Fibroblast of pulmonary artery (primary cell): ENCODE measurements around the gene TMEM9B.

Source experiments
- DNase-seq: peaks from one replicate; pipeline ENCODE4 v3.0.0-alpha.2; 2010; ENCODE audit warnings: low read depth
- H3K4me3 ChIP-seq: replicated peaks from 2 replicates; pipeline ENCODE4 v1.5.1; 2011; ENCODE audit warnings: low read depth, mild to moderate bottlenecking, control low read depth, low read length, moderate library complexity
- TF ChIP-seq, protein P1 (sequence below): IDR thresholded peaks from 2 replicates; pipeline ENCODE4 v1.5.1; 2011; ENCODE audit warnings: mild to moderate bottlenecking, control low read depth, low read length, inconsistent platforms; ENCODE audit errors: missing control alignments

Gene TMEM9B

DNA sequence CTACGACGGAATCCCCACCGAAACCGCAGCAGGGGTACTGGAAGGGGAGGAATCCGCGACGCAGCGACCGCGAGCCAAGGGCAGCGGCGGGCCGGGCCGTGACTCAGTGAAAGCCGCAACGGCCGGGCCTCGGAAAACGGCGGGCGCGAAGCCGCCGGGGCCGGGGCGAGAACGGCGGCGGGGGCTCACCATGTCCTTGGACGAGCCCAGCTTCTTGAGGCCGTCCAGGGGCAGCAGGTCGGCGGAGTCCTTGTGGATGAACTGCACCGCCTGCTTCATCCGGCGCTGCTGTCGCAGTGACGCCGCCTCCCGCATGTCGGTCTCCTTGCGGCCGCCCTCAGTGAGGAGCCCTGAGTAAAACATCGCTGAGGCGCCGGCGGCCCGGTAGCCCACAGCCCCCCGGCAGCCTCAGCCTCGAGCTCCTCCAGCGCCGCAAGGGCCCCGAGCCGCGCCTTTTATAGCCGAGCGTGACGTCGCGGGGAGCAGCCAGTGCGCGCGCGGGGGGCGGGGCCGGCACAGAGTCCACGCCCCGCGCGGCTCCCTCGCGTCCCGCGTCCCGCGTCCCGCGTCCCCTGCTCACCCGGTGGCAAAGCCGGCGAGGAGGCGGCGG is 39.4 kb upstream of the TMEM9B start, which contains the start of gene NRIP3:
Gene NRIP3 (minus strand): TSS at position 429 of the 610 bp plus-strand sequence. CDS start 66 bp downstream, at position 363.
- TF ChIP-seq, protein P1, sequence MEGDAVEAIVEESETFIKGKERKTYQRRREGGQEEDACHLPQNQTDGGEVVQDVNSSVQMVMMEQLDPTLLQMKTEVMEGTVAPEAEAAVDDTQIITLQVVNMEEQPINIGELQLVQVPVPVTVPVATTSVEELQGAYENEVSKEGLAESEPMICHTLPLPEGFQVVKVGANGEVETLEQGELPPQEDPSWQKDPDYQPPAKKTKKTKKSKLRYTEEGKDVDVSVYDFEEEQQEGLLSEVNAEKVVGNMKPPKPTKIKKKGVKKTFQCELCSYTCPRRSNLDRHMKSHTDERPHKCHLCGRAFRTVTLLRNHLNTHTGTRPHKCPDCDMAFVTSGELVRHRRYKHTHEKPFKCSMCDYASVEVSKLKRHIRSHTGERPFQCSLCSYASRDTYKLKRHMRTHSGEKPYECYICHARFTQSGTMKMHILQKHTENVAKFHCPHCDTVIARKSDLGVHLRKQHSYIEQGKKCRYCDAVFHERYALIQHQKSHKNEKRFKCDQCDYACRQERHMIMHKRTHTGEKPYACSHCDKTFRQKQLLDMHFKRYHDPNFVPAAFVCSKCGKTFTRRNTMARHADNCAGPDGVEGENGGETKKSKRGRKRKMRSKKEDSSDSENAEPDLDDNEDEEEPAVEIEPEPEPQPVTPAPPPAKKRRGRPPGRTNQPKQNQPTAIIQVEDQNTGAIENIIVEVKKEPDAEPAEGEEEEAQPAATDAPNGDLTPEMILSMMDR, result no peak
- DNase-seq, result peak; percentile 55
- H3K4me3 ChIP-seq, result peak within 1 kb of the TSS; percentile 43

DNA sequence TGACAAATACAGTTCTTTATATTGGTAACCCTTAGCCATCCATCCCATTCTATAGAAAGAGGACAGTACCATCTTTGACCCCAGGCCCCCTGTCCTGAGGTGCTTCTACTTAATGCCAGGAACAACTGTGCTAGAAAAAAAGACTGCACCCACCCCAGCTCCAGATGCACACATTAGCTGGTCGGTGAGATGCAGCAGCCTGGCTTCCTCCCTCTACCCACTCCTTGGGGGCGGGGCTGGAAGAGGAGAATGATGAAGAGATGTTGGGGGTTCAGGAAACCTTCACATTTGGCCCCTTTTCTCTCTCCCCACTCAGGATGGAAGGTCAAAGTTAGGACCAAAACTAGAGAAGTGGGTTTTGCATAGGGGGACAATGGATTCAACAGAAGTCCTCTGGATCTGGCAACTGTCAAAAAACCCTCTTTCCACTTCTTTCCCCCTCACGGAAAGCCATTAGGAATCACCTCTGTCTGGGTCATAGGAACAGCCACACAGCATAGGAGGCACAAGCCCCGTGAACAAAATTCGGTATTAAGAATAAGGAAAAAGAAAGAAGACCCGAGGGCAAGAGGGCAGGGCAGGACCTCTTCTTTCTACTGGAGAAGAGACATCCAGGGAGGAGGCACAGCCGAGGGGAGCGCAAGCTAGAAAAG is 38.8 kb upstream of the TMEM9B start:
- TF ChIP-seq, protein P1, result no peak
- peak overlapping the region; percentile 43 for H3K4me3 ChIP-seq
- no peak for DNase-seq

DNA sequence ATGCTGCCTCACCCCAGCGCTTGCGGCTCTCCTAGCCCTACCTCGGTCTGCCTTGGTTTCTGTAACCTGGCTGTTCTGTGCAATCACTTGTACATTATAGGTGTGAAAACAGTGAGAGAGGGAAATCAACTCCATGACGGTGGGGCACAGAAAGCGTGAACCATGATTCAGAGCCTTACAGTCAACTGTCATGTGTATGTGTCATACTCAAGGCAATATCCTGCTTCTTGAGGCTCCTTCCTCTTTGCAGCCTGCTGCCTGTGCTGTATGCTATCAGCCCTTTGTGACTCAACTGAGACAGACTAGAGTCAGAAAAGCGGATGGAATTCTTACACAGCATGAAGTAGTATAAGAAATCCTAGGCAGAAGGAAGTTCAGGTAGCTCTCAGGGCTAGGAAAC is 37.5 kb upstream of the TMEM9B start:
- DNase-seq, result peak; percentile 75
- TF ChIP-seq, protein P1, result no peak
- H3K4me3 ChIP-seq, result no peak overlapping the region

DNA sequence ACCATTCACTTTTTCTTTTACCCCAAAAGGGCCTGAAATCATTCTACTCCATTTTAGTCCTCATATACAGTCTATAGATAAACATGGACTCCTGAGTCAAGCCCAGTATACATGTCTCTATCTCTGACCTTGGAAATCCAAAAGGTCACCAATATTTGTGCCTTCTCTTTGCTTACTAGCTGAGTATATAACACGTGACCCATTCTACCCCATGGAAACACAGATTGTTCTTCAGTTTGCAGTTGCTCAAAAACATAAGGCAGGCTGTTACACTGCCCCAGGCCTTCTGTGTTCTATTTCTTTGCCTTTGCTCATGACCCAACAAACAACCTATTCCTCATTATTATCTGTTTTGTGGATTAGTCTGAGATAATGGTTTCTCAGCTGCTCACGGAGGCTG is 33.8 kb upstream of the TMEM9B start:
- DNase-seq, result no peak
- no peak overlapping the region for H3K4me3 ChIP-seq
- TF ChIP-seq, protein P1, result no peak

DNA sequence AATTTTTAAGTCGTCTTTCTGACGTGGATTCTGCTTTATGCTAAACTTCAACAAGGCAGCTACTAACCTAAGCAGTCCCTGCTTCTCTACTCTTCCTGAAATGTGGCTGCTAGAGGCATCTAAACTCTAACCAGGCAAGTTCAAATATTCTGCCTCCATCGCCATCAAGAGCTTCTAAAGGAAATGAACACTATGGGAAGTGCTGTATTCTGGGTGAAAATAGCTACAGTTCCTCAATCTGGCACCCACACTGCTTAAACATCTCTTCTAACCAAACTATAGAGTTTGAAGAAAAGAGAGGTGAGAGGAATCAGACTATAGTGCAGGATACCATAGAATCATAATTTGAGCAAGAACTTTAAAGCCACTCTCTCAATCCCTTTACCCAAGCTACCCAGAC is 33.2 kb upstream of the TMEM9B start:
- H3K4me3 ChIP-seq, result no peak overlapping the region
- TF ChIP-seq, protein P1, result no peak

DNA sequence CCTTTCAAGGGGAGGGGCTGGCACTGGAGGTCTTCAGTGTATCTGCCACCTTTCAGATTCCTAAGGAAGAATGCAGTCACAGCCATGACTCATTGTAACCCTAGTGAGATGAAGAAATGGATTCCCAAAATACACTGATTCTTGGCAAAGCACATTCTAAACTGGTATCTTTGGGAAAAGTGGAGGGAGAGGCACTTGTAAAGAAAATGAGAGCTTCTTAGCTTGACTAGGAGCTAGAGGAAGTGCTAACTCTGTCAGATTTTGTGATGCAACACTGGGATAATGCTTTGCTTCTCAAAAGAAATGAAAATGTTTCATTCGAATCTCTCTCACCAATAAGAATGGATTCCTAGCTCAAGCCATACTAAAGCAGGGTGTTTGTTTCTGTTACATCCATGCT is 25.2 kb upstream of the TMEM9B start:
- peak; percentile 55 for DNase-seq

More for the DNA sequence above, 33.2 kb upstream of the TMEM9B start:
- DNase-seq, result no peak

More for the DNA sequence above, 25.2 kb upstream of the TMEM9B start:
- TF ChIP-seq, protein P1, result no peak
- no peak overlapping the region for H3K4me3 ChIP-seq
